Measurements from ENCODE around the gene SPAG17. TPM values are rescaled to one million over a fixed set of nuclear protein-coding genes. Genes with fewer than 3 reads are reported as not detected.

Gene SPAG17
- total and polyA plus RNA-seq, 2 experiments from 2014 or later = 0.36 to 1.7 TPM

GRCh38 chr1:118183586-118183985 is 1.4 kb downstream of the SPAG17 start:
- Histone ChIP-seq H3K9me2 (replicated peaks; ENCODE audit: insufficient read depth) (no peaks in the 10 kb centered on the region), H4K20me1 (ENCODE audit: insufficient read depth, poor library complexity, severe bottlenecking) (no peaks in the 10 kb centered on the region), H2AFZ (no peak overlapping the region), H3K4me2 (no peak overlapping the region), H3K36me3 (replicated peaks; ENCODE audit: insufficient read depth, low read depth) (no peaks in the 10 kb centered on the region), H3K27ac (no peak overlapping the region), H3K27me3 (no peaks in the 10 kb centered on the region), H3K9me3 (ENCODE audit: low read depth) (no peaks in the 10 kb centered on the region), H3K79me2 (no peaks in the 10 kb centered on the region), H3K4me3 (no peak overlapping the region), H3K4me1 (ENCODE audit: insufficient read depth) (no peaks in the 10 kb centered on the region)
- TF ChIP-seq EZH2phosphoT487 (IDR thresholded peaks at IDR 0.05; ENCODE audit: low read depth, severe bottlenecking, unreplicated experiment) (no peak), CTCF (IDR thresholded peaks at IDR 0.05; ENCODE audit: poor library complexity) (no peak), EZH2 (IDR thresholded peaks at IDR 0.05; ENCODE audit: borderline replicate concordance) (no peak)
- no peak for DNase-seq (ENCODE audit: low spot score)
- 91% methylated on average over 2 of the region's 2 CpGs for whole genome bisulfite sequencing (ENCODE audit: low lambda C conversion rate, missing lambda C conversion rate)

- H2AFZ ChIP-seq = no peak overlapping the region
- H3K9me2 ChIP-seq (replicated peaks; ENCODE audit: insufficient read depth) = no peaks in the 10 kb centered on the region
- TF ChIP-seq EZH2phosphoT487 (IDR thresholded peaks at IDR 0.05; ENCODE audit: low read depth, severe bottlenecking, unreplicated experiment) = no peak
- TF ChIP-seq CTCF (IDR thresholded peaks at IDR 0.05; ENCODE audit: poor library complexity) = no peak
- no peak for TF ChIP-seq EZH2 (IDR thresholded peaks at IDR 0.05; ENCODE audit: borderline replicate concordance)
- H3K79me2 ChIP-seq = no peaks in the 10 kb centered on the region
- no peak overlapping the region for H3K4me3 ChIP-seq
- DNase-seq (ENCODE audit: low spot score) = no peak
- 97% methylated on average over 3 of the region's 3 CpGs for WGBS (ENCODE audit: low lambda C conversion rate, missing lambda C conversion rate)
- H3K36me3 ChIP-seq (replicated peaks; ENCODE audit: insufficient read depth, low read depth) = no peaks in the 10 kb centered on the region
- H3K4me2 ChIP-seq = no peak overlapping the region
- H3K27ac ChIP-seq = no peak overlapping the region
- H3K27me3 ChIP-seq = no peaks in the 10 kb centered on the region
- H4K20me1 ChIP-seq (ENCODE audit: insufficient read depth, poor library complexity, severe bottlenecking) = no peaks in the 10 kb centered on the region
- H3K9me3 ChIP-seq (ENCODE audit: low read depth) = no peaks in the 10 kb centered on the region
- H3K4me1 ChIP-seq (ENCODE audit: insufficient read depth) = no peaks in the 10 kb centered on the region
These were observed 7.0 kb downstream of the SPAG17 start for GRCh38 chr1:118177998-118178397.

GRCh38 chr1:118169016-118169415 is 16.0 kb downstream of the SPAG17 start:
- no peak overlapping the region for H2AFZ ChIP-seq
- no peaks in the 10 kb centered on the region for H3K79me2 ChIP-seq
- no peak overlapping the region for H3K27ac ChIP-seq
- no peaks in the 10 kb centered on the region for H3K36me3 ChIP-seq (replicated peaks; ENCODE audit: insufficient read depth, low read depth)
- no peaks in the 10 kb centered on the region for H3K9me3 ChIP-seq (ENCODE audit: low read depth)
- no peak overlapping the region for H3K4me3 ChIP-seq
- TF ChIP-seq EZH2phosphoT487 (IDR thresholded peaks at IDR 0.05; ENCODE audit: low read depth, severe bottlenecking, unreplicated experiment) (no peak), EZH2 (IDR thresholded peaks at IDR 0.05; ENCODE audit: borderline replicate concordance) (no peak), CTCF (IDR thresholded peaks at IDR 0.05; ENCODE audit: poor library complexity) (no peak)
- no peaks in the 10 kb centered on the region for H3K4me1 ChIP-seq (ENCODE audit: insufficient read depth)
- H3K27me3 ChIP-seq = no peaks in the 10 kb centered on the region
- no peaks in the 10 kb centered on the region for H4K20me1 ChIP-seq (ENCODE audit: insufficient read depth, poor library complexity, severe bottlenecking)
- no peak for DNase-seq (ENCODE audit: low spot score)
- WGBS (ENCODE audit: low lambda C conversion rate, missing lambda C conversion rate) = 87% methylated on average over 1 of the region's 1 CpG
- no peak overlapping the region for H3K4me2 ChIP-seq
- no peaks in the 10 kb centered on the region for H3K9me2 ChIP-seq (replicated peaks; ENCODE audit: insufficient read depth)

GRCh38 chr1:118160806-118161205 is 24.2 kb downstream of the SPAG17 start:
- H3K36me3 ChIP-seq (replicated peaks; ENCODE audit: insufficient read depth, low read depth) = no peaks in the 10 kb centered on the region
- no peak overlapping the region for H3K4me3 ChIP-seq
- no peaks in the 10 kb centered on the region for H3K27me3 ChIP-seq
- H3K9me2 ChIP-seq (replicated peaks; ENCODE audit: insufficient read depth) = no peaks in the 10 kb centered on the region
- TF ChIP-seq EZH2 (IDR thresholded peaks at IDR 0.05; ENCODE audit: borderline replicate concordance) (no peak), EZH2phosphoT487 (IDR thresholded peaks at IDR 0.05; ENCODE audit: low read depth, severe bottlenecking, unreplicated experiment) (no peak), CTCF (IDR thresholded peaks at IDR 0.05; ENCODE audit: poor library complexity) (no peak)
- no peaks in the 10 kb centered on the region for H3K4me1 ChIP-seq (ENCODE audit: insufficient read depth)
- no peaks in the 10 kb centered on the region for H3K79me2 ChIP-seq
- no peaks in the 10 kb centered on the region for H3K9me3 ChIP-seq (ENCODE audit: low read depth)
- no peak overlapping the region for H2AFZ ChIP-seq
- H3K27ac ChIP-seq = no peak overlapping the region
- no peak overlapping the region for H3K4me2 ChIP-seq
- DNase-seq (ENCODE audit: low spot score) = no peak
- WGBS (ENCODE audit: low lambda C conversion rate, missing lambda C conversion rate) = 96% methylated on average over 1 of the region's 1 CpG
- no peaks in the 10 kb centered on the region for H4K20me1 ChIP-seq (ENCODE audit: insufficient read depth, poor library complexity, severe bottlenecking)

Measured in hepatocyte (in vitro differentiated cells).